CD4-positive, alpha-beta T cell treated with Interleukin-6 at 100 ng/mL for 8 hours (primary cell): ENCODE data around the gene NKX2-4.

Experiments used
- DNase-seq: peaks from one replicate; pipeline ENCODE4 v3.0.0-alpha.2; 2020; ENCODE audit warnings: mixed read lengths, low spot score

NKX2-4 gene

GRCh38 chr20:21358737-21359136 lies 38.6 kb downstream of the NKX2-4 start:
- no peak for DNase-seq

GRCh38 chr20:21357844-21358243 lies 39.5 kb downstream of the NKX2-4 start:
- DNase-seq, result no peak

- no peak for DNase-seq
Measured at GRCh38 chr20:21356386-21356785, 40.9 kb downstream of the NKX2-4 start.

GRCh38 chr20:21355981-21356380 lies 41.3 kb downstream of the NKX2-4 start:
- DNase-seq, result no peak

GRCh38 chr20:21353236-21353635 lies 44.1 kb downstream of the NKX2-4 start:
- no peak for DNase-seq

- DNase-seq, result no peak
Measured at GRCh38 chr20:21352703-21353102, 44.6 kb downstream of the NKX2-4 start.
